Mammary epithelial cell (primary cell): ENCODE results near the gene OLFML2B.

ENCODE experiments used
- EZH2 ChIP-seq: IDR thresholded peaks from 2 replicates; pipeline ENCODE4 v1.6.1; 2012; ENCODE audit warnings: low read length, inconsistent platforms, borderline replicate concordance
- TF ChIP-seq, protein P1 (sequence below), 2 donors: IDR thresholded peaks in 1 of 2; conservative IDR thresholded peaks in 1 of 2; 2 replicates each; pipeline ENCODE4 v1.5.1; 2011 to 2012; ENCODE audit warnings: inconsistent platforms in 2 of 2, low read length in 2 of 2, mild to moderate bottlenecking in 2 of 2, control low read depth in 1 of 2, low read depth in 1 of 2; ENCODE audit not compliant: insufficient read depth in 1 of 2; ENCODE audit errors: extremely low read depth in 1 of 2

DNA sequence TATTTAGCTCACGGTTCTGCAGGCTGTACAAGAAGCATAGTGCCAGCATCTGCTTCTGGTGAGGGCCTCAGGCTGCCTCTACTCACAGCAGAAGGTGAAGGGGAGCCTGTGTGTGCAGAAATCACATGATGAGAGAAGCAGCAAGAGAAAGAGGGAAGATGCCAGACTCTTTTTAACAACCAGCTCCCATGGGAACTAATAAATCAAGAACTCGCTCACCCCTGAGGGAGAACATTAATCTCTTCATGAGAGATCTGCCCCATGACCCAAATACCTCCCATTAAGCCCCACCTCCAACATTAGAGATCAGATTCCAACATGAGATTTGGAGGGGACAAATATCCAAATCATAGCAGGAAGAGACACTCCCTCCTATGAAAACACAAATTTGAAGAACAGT is 74.1 kb downstream of the OLFML2B start:
- TF ChIP-seq, protein P1, sequence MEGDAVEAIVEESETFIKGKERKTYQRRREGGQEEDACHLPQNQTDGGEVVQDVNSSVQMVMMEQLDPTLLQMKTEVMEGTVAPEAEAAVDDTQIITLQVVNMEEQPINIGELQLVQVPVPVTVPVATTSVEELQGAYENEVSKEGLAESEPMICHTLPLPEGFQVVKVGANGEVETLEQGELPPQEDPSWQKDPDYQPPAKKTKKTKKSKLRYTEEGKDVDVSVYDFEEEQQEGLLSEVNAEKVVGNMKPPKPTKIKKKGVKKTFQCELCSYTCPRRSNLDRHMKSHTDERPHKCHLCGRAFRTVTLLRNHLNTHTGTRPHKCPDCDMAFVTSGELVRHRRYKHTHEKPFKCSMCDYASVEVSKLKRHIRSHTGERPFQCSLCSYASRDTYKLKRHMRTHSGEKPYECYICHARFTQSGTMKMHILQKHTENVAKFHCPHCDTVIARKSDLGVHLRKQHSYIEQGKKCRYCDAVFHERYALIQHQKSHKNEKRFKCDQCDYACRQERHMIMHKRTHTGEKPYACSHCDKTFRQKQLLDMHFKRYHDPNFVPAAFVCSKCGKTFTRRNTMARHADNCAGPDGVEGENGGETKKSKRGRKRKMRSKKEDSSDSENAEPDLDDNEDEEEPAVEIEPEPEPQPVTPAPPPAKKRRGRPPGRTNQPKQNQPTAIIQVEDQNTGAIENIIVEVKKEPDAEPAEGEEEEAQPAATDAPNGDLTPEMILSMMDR (conservative IDR thresholded peaks at IDR 0.05 in 1 of 2, IDR thresholded peaks at IDR 0.05 in 1 of 2; ENCODE audit: extremely low read depth in 1 of 2, insufficient read depth in 1 of 2, low read depth in 1 of 2, low read length in 2 of 2), result no peak
- no peak for TF ChIP-seq EZH2
